Measurements from ENCODE around the gene ESRRG. TPM values are rescaled to one million over a fixed set of nuclear protein-coding genes. Genes with fewer than 3 reads are reported as not detected.

The ESRRG gene
- polyA plus RNA-seq, 1 donor = 13.5 TPM

DNA sequence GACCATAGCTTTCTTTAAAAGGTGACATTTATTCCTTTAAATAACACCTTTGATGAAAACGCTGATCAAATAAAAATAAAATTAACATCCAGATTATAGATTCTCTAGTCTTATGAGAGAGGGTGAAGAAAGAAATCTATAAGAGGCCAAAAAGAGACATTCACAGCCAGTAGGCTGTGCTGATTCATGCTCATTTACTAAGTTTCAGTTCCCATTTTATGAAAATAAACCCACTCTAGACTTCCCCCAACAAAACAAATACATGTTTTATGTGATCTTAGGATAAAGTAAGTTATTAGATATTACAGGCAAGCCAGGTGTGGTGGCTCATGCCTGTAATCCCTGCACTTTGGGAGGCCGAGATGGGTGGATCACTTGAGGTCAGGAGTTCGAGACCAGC lies 21.1 kb downstream of the ESRRG start:
- no peak for DNase-seq

DNA sequence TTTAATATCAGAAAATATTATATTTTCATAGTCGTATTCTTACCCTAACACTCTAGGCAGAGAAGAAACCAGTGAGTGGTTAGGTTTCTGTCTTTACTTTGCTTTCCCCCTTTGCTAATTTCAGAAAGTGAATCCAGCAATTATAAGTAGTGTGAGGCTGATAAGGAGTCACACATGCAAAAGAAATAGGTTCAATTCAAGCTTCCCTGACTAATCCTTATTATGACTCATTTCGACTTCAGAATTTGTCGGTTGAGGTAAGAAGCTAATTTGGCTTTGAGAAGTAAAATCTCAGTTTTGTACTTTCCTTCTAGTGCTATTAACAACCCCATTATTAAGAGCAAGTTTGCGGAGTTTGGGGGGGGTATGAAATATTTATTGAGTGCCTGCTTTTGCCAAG lies 22.4 kb downstream of the ESRRG start:
- no peak for DNase-seq

DNA sequence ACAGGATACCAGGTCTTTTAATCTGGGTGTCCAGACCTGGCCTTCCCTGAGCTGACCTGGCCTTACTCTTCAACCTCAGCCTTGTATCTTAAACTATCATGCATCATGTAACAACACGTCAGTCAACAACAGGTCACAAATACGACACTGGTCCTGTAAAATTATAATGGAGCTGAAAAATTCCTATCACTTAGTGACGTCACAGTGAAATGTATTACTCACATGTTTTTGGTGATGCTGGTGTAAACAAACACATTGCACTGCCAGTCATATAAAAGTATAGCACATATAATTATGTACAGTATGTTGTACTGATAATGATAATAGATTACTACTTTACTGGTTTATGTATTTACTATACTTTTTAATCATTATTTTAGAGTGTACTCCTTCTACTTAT lies 31.5 kb downstream of the ESRRG start:
- DNase-seq = no peak

DNA sequence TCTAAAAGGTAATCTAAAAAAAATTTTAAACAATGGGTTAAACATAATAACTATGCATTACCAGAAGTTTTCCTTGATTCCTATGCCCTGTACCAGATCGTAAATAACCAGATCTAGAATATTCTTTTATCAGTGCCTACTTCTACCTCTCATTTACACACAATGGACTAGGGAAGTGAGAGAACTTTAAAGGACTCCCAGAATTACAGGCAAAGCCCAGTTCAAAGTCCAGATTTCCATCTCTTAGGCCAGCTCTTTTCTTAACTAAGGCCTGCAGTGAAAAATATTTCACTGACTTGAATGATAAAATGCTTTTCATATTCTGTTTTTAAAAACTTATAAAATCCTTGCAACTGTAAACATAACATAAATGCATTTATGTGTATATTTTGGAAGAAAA lies 32.6 kb downstream of the ESRRG start:
- DNase-seq = no peak

DNA sequence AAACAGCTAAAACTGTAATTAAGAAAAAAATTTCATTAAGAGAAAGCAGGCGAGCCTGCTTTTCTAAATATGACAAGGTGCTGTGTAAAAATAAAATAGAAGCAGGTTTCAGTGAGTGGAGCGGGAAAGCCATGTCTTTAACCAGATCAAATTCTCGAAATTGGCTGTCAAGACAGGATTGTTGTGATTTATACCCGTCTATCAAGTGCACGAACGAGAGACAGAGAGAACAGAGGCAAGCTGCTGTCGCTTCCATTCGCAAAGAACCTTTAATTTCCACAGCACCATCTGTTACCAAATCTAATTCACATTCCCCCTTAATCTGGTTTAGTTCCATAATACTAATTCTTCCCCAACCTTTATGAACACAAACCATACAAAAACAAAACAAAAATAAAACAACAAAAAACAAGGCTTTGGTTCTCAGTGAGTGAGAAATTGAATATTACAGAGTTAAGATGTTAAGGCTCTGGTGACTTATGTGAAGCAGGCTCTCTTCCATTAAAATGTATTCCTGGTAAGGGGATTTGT lies 35.0 kb downstream of the ESRRG start:
- no peak for DNase-seq

DNA sequence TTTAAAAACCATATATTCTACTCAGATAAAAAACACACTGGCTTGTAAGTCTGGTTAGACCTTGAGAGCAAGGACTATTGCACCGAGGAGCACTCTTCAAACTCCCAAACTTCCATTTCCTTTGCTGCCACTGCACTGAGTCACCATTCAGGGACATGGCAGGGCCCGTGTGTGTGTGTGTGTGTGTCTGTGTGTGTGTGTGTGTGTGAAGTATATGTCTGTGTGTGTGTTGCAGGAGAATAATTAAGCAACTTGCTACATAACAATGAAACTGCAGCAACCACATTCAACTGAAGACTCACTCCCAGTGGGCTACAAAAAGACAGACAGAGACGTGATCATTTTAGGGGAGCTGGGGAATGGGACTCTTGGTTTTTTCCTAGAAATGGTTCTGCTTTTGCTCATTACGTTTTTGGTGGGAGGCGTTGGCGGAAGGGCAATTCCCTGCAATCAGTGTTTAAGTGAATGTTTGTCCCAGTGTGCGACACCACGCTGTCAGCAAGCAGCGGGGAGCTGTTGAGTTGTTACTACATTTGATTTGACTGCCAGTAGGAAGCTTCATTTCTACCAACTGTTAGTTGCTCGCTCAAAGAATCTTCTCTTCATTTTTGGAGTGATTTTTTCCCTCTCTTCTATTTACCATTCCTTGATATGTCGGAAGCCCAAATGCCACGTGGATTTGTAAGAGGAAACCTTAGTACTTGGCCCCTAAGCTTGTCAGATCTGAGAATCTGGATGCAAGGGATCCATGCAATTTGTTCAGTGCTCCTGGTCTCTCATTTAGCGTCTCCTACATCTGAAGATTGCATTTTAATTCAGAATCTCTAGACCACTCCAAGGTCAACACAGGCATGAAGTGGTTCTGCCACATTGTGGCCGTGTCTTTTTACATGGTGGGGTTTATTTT lies 36.1 kb downstream of the ESRRG start:
- no peak for DNase-seq

DNA sequence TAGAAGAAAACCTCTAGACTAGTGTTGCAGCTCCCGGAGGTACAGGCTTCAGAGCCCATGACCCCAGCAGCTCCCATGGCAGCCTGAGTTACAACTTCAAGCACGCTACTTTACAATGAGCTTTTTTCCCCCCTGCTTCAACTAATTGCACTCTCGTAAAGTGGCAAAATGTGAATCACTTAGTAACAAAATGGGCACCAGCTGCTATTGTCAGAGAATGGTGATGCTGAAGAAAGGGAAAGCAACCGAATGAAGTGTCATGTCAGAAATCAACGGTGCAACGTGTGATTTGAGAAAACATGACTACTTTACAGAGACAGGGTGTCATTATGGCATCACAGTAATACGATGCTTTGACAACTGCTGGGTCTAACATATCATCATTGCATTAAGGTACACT lies 40.5 kb downstream of the ESRRG start:
- DNase-seq = no peak

DNA sequence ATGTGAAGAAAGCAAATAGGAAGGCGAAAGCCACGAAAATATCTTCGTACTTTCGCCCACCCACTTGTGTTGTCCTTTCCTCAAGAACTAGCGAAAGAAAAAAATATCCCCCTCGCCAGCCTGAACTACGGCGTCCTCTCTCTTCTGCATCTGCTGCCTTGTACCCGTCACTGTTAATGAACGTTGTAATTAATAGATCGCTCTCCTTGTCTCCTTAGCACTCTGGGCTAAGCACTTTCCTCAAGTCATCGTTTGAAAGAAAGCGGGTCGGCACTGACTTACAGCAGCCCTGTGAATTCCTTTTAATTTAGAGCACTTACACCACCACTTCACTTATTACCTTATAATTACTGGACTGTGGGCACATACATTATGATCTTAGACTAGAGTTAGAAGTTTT lies 44.1 kb downstream of the ESRRG start:
- no peak for DNase-seq

DNA sequence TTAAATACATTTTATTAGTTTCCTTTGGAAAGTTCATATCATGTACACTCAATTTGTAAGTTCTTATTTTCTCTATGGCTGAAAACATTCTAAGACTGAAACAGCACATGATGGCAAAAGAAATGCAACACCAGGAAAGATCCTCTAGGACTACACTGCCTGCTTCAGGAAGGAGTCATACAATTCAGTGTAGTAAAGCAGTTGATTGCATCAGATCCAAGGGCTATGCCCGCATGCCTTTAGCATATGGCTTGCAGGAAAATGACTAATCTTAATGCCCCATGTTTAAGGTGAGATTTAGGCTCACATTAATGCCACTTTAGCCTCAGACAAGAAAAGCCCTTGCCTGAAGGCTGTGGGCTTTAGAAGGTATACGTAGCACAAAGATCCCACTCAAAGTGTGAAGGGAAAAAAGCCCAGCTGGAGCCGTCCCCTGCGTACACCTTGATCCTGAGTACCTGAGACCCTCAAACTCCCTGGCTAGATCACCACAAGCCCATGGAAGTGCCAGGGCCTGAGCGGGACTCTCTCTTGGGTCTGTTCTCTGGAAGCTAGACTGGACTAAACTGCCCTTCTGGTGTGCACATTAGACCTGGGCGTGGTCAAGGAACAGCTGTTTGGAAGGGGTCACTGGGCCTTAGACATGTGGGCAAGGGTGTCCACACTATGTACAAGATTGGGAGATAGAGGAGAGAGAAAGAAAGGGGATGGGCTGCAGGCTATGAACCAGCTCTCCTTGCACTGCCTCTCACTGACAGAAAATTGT lies 52.9 kb downstream of the ESRRG start:
- DNase-seq = no peak

DNA sequence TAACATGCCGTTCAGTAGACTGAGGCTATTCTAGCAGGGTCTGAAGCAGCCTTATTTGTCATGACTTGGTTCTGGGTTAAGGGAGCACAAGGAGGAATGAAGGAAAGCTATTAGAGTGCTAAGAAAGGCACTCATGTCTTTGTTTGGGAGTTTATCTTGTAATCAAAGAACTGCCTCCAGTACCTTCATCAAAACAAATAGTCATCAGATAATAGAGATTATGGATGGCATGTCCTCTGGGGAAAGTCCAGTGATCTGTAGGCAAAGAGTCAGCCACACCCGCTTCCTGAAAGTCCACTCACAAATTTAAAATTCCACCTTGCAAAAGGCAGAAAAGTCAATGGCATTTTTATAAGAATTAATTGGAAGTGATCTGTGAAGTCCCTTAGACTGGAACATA lies 56.8 kb downstream of the ESRRG start:
- no peak for DNase-seq

DNA sequence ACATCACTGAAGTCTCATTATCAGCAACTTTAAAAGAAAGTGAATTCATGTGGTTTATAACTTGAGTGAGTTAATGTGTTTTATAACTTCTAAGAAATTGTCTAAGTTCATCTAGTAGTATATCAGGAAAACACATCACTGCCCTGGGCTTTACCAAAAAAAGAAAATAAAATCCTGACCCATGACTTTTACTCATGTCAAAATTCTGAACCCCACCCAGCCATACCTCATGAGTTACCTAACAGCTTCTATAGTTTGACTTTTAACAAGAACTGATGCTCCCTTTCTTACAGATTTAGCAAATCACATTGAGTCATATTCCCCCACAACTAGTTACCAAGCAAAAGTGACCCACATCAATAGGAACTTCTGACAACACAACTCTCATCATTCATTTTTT lies 57.4 kb downstream of the ESRRG start:
- DNase-seq = no peak

DNA sequence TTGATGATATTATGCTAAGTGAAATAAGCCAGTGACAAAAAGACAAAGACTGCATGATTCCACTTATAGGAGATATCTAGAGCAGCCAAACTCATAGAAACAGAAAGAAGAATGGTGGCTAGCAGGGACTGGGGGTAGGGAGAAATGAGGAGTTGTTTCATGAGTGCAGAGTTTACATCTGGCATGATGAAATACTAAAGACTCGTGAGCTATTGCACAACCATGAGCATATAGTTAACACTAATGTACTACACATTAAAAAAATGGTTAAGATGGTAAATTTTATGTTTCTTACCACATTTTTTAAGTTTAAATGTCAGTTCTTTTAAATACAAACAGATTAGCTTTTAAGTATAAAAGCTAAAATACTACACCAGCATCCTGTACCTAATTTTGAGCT lies 57.8 kb downstream of the ESRRG start:
- DNase-seq = no peak

DNA sequence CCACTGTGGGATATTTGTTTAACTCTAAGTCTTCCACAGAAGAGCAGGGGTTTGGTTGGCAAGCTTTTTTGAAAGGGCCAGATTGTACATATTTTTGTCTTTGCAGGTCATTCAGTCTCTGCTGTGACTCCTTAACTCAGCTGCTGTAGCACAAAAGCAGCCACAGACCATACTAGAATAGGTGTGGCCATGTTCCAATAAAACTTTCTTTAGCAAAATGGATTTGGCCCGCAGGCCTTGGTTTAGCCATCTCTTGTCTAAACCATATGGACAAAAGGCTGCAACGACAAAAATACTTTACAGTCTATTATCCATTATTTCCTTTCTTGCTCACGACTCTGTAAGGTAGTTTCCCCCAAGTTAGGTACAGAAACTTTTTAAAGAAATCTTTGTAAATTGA lies 60.5 kb downstream of the ESRRG start:
- no peak for DNase-seq

DNA sequence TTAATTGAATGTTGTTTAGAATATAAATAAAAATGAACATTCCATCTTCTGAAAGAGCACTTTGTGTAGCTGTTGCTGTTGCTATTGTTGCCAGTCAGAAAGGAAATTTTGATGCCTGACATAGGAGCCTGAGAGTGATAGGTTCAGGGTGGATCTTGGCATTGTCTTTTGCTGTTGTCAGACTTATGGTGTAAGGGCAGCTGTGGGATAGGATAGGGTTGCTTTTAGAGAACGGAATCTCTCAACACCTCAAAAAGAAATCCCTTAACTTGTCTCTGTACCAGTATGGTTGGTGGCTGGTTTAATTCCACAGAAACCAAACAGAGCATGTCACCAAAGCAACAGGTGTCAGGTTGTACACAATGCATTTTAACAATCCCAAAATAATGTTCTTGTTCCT lies 62.7 kb downstream of the ESRRG start:
- no peak for DNase-seq

DNA sequence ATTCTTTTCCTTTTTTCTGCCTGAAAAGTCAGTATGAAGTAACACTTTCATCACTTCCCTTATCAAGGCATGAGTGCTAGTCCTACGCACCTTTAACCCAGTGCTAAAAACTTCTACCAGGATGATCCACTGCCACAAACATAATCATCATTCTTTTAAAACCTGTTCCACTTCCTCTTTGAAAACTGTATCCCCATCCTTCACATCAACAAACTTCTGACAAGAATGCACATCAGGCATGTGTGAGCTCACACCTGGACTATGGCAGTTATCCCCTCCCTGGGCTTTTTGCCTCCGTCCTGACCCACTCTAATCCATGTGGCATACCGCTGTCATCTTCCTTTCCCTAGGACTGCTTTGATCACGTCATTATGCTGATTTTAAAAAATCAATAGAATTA lies 70.2 kb downstream of the ESRRG start:
- no peak for DNase-seq

DNA sequence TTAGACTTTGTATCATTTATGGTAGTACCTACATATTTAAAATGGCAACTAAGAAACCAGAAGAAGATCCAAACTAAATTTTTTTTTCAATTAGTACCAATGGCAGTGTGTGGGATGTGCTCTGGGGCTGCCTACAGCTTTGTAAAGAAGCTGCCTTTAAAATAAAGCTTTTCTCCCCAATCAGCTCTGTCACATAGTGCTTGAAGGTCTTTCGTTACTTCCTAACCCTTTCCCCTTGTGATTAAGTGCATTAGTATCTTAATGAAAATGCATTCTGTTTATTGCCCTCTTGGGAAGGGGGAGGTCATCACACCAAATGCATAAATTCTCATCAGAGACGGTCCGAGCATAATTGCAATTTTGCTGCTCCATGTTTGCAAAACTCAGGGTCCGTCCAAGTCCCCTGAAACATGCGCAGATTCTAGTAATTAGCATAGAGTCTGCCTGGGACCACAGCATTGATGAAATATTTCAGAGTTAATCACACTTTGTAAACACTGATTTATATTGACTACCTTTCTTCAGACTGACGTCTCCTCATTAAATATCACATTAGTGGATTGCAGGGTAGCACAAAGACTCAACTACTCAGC lies 71.3 kb downstream of the ESRRG start:
- no peak for DNase-seq

DNA sequence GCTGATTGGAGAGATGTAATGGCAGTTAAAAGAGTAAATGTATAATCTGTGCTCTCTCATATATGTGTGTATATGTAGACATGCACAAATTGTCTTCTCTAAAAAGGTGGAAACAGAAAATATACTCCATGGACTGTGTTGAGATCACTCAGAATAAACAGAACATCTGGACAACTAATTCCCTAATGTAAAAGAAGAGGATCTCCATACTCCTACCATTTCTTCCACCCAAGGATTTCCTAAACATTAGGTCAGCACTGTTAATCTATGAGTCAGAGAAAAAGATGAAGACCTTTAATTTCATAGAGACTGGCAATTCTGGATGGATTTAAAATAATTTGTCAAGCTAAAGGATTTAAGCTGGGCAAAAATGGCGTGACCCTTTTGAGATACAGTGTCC lies 80.1 kb downstream of the ESRRG start:
- DNase-seq = no peak

DNA sequence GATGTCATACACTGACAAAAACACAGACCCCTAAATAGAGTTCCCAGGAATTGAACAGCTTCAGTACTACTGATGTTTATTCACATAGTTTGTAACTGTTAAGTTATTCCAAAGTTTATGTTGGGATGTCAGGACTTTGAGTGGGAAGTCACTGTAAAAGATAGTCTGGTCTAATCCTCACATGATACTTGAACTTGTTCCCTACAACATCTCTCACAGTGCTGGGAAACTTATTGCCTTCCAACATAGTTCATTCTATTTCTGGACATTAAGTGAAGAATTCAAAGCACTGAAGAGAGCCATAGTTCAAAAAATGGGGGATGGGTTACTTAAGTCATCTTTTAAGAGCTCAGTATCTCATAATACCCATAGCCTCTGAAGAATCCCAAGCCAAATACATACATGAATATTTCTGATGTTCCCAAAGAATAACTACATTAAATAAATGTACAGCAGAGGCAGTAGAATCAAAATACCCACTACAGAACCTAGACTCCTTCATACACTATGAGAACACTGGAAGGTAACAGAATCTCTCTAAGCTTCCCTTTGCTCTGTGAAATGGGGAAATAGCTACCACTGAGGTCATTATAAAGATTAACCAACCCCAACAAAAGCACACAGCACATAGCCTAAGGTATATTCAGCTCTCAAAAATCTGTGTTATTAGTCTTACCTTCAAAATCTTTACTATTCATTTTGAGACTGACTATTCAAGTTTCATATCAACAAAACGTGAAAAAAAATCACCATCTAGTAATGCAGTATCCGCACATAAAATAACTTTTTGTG lies 81.4 kb downstream of the ESRRG start:
- no peak for DNase-seq

DNA sequence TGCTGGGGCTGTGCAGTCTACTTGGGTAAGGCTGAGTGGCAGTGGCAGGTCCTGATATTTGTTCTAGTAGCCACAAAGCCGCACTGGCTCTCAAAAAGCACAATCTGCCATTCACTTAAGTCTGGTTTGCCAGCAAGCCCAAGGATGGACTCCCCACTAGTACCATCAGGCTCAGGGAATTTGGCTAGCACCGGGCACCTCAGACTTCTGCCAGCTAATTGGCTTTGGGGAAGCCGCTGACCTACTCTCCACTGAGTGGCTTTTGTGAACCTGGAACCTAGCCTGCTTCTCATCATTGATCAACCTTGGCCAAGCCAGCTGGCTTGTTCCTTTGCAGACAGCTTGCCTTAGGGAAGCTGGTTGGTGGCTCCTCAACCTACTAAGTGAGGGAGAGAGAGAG lies 83.1 kb downstream of the ESRRG start:
- DNase-seq = no peak

DNA sequence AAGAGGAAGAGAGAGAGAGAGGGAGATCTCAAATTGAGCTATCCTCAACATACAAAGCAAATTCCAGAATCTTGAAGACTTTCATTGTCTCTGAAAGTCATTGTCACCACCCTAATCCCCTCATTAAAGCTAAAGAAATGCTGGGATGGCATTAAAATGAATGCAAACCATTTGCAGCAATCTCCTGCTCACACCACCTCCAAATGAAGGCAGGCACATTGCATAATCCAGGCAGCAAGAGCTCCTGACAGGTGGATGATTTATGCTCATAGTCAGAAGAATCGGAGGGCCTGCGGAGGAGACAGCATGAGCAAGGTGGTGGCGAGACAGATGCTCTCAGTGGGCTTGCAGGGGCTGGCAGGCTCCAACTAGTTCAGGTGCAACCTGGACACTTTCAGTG lies 90.2 kb downstream of the ESRRG start:
- no peak for DNase-seq

DNA sequence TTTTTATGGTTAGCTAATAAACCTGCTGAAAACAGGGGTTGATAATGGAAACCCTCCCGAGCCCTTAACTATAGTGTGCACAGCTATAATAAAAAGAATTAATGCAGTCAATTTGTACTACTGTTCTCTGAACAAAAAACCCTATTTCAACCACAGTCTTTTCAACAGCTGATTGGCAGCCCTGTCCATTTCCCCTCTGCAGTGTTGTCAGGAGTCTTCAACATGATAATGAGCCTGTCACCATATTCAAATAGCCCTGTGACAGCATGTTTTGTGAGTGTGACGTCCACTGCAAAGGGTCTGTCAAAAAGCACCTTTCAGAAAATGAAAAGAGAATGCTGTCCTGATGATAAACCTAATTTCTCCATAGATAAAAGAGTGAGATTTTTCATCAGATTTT lies 92.7 kb downstream of the ESRRG start:
- no peak for DNase-seq

DNA sequence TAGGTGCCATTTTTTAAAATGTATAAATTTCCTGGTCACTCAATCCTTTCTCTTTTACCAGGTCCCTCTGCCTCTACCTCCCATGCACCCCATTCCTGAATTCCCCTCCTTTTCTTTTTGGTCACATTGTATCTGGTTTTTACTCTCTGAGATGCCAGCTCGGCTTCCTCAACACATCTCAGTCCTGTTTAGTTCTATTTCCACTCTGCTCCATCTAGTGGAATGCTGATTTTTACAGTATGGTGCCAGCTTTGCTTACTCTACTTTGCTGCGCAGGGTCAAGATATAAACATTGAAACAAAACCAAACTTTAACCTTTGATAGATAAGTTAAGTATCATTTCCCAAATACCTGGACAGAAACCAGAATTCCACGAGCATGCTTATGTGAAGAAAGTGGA lies 96.0 kb downstream of the ESRRG start:
- no peak for DNase-seq
